RWPE2 (cell line): ENCODE results near the gene SOST.

Experiments
- ATAC-seq: fragments of 200-7000 bp; cut with Tn5 transposase; 3 replicates; pipeline ENCODE4 v1.9.1; 2021; ENCODE audit warnings: low read depth
- DNase-seq: peaks from one replicate; pipeline ENCODE4 v3.0.0-alpha.2; 2020; ENCODE audit warnings: low spot score
- H3K27ac ChIP-seq: fragments of 450-650 bp; 2 replicates; pipeline ENCODE4 v1.5.1; 2017; ENCODE audit warnings: mild to moderate bottlenecking; ENCODE audit not compliant: poor library complexity, severe bottlenecking
- H3K27me3 ChIP-seq: fragments of 250-450 bp; sonication (Bioruptor Pico); 2 replicates; pipeline ENCODE4 v1.5.1; 2021; ENCODE audit warnings: mild to moderate bottlenecking, moderate library complexity; ENCODE audit not compliant: insufficient read depth, poor library complexity, severe bottlenecking
- H3K36me3 ChIP-seq: fragments of 250-450 bp; sonication (Bioruptor Pico); 2 replicates; pipeline ENCODE4 v1.5.1; 2020; ENCODE audit warnings: low read depth, mild to moderate bottlenecking, moderate library complexity
- H3K4me1 ChIP-seq: fragments of 250-450 bp; sonication (Bioruptor Pico); 2 replicates; pipeline ENCODE4 v1.5.1; 2021; ENCODE audit warnings: mild to moderate bottlenecking, moderate library complexity; ENCODE audit not compliant: insufficient read depth, poor library complexity, severe bottlenecking
- H3K4me3 ChIP-seq: fragments of 250-450 bp; sonication (Bioruptor Pico); 2 replicates; pipeline ENCODE4 v1.5.1; 2021; ENCODE audit warnings: mild to moderate bottlenecking, moderate library complexity; ENCODE audit not compliant: severe bottlenecking
- H3K9me3 ChIP-seq: fragments of 250-450 bp; sonication (Bioruptor Pico); 2 replicates; pipeline ENCODE4 v1.5.1; 2021; ENCODE audit warnings: mild to moderate bottlenecking, moderate library complexity; ENCODE audit not compliant: severe bottlenecking
- CTCF ChIP-seq: fragments of 450-650 bp; IDR thresholded peaks from one replicate; pipeline ENCODE4 v1.5.1; 2017; ENCODE audit warnings: mild to moderate bottlenecking, moderate library complexity; ENCODE audit not compliant: poor library complexity, severe bottlenecking

Gene SOST

GRCh38 chr17:43774304-43775250 is 16.0 kb upstream of the SOST start:
- no peak overlapping the region for H3K27ac ChIP-seq
- no peaks in the 10 kb centered on the region for H3K9me3 ChIP-seq
- TF ChIP-seq CTCF, result no peak
- no peak overlapping the region for H3K4me3 ChIP-seq
- peaks cover 68% of the 10 kb centered on the region for H3K36me3 ChIP-seq
- DNase-seq (no peak), ATAC-seq (no peak)
- peaks cover 3% of the 10 kb centered on the region for H3K4me1 ChIP-seq
- no peaks in the 10 kb centered on the region for H3K27me3 ChIP-seq

DNA sequence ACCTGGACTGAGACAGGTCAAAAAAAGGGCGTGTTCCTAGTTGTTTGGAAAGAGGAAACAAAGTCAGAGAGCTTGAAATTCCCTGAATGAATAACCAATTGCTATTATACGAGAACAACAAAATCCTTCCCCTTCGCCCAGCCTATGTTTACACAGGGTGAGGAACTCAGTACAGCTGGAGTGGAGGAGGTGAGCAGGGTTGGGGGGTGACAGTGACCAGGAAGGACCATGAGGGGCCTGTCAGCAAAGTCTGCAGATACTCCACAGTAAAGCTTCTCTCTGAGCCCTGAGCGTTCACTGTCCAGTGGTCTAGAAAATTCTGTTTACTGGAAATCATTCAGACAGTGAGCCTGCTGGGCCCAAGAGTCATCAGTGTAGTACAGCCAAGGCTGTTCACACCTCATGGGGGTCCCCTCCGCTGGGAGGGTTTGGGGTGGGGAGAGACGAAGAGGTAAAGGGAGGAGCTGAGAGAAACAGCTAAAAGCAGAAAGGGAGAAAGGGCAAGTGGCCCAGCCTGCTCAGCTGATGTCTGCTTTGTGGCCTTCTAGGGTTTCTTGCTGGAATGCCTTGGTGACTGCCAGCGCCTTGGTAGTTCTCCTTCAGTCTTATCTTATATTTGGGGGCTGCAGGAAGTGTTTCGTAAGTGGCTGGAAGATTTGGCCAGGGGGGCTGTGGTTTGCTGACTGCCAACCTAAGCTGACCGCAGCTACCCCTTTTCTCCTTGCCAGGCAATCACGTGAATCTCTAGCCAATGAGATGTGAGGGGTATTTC is 14.5 kb upstream of the SOST start:
- no peak for ATAC-seq

GRCh38 chr17:43771463-43771862 is 12.9 kb upstream of the SOST start:
- no peak for TF ChIP-seq CTCF
- ATAC-seq (no peak), DNase-seq (no peak)
- Histone ChIP-seq H3K36me3 (peaks cover 54% of the 10 kb centered on the region), H3K27me3 (no peaks in the 10 kb centered on the region), H3K9me3 (no peaks in the 10 kb centered on the region), H3K4me3 (no peak overlapping the region), H3K4me1 (no peaks in the 10 kb centered on the region), H3K27ac (no peak overlapping the region)

More for the DNA sequence above, 14.5 kb upstream of the SOST start:
- Histone ChIP-seq H3K27me3 (no peaks in the 10 kb centered on the region), H3K4me3 (no peak overlapping the region), H3K27ac (no peak overlapping the region), H3K36me3 (peaks cover 68% of the 10 kb centered on the region), H3K4me1 (peaks cover 3% of the 10 kb centered on the region), H3K9me3 (no peaks in the 10 kb centered on the region)
- no peak for DNase-seq
- no peak for TF ChIP-seq CTCF

GRCh38 chr17:43770957-43771356 is 12.4 kb upstream of the SOST start:
- Histone ChIP-seq H3K4me1 (no peaks in the 10 kb centered on the region), H3K36me3 (peaks cover 51% of the 10 kb centered on the region), H3K4me3 (no peak overlapping the region), H3K27me3 (no peaks in the 10 kb centered on the region), H3K27ac (no peak overlapping the region), H3K9me3 (no peaks in the 10 kb centered on the region)
- no peak for TF ChIP-seq CTCF
- ATAC-seq (no peak), DNase-seq (no peak)
